Suprapubic skin (tissue), 4 donors: Measurements from ENCODE around the gene KIAA1217. TPM values are rescaled to one million over a fixed set of nuclear protein-coding genes. Genes with fewer than 3 reads are reported as not detected.
"Not testable (repeated sequence)": the region's sequence is repeated elsewhere in the genome, so short reads cannot be mapped to it uniquely, and the experiment has no call there.

Source experiments
- DNase-seq, 2 donors: peaks; one replicate each; pipeline ENCODE4 v3.0.0-alpha.2; 2019; ENCODE audit warnings: low spot score in 2 of 2
- H3K27ac ChIP-seq: fragments of 200-600 bp; sonication (generic); one replicate; pipeline ENCODE4 v1.5.1; 2019
- H3K27me3 ChIP-seq: fragments of 200-600 bp; sonication (generic); one replicate; pipeline ENCODE4 v1.5.1; 2019
- H3K36me3 ChIP-seq: fragments of 200-600 bp; sonication (generic); one replicate; pipeline ENCODE4 v1.5.1; 2019
- H3K4me1 ChIP-seq: fragments of 200-600 bp; sonication (generic); one replicate; pipeline ENCODE4 v1.5.1; 2019
- H3K4me3 ChIP-seq: fragments of 200-600 bp; sonication (generic); one replicate; pipeline ENCODE4 v1.5.1; 2019; ENCODE audit warnings: mild to moderate bottlenecking
- H3K9me3 ChIP-seq: fragments of 200-600 bp; sonication (generic); one replicate; pipeline ENCODE4 v1.5.1; 2019
- EP300 ChIP-seq: sonication (generic); formaldehyde crosslinking; IDR thresholded peaks from one replicate; pipeline ENCODE4 v1.6.1; 2017; ENCODE audit warnings: antibody characterized with exemption
- POLR2A ChIP-seq, 2 donors: fragments of 450-650 bp; IDR thresholded peaks; one replicate each; pipeline ENCODE4 v1.6.1; 2017; ENCODE audit warnings: antibody characterized with exemption in 2 of 2, mild to moderate bottlenecking in 2 of 2, moderate library complexity in 2 of 2
- POLR2AphosphoS5 ChIP-seq, 3 donors: sonication (generic); formaldehyde crosslinking; IDR thresholded peaks; one replicate each; pipeline ENCODE4 v1.6.1; 2017; ENCODE audit warnings: antibody characterized with exemption in 3 of 3
- WGBS: methylation state at CpG from one replicate; pipeline ENCODE4 v1.1.5; 2018; 5-methylcytosine and 5-hydroxymethylcytosine counted together
- total RNA-seq, 4 donors: library from RNA; depleted of rRNA; stranded (reverse); fragments of >200 nt; gene quantifications; one replicate each; pipeline ENCODE4 v1.1.0, GENCODE V29; 2016
- TF ChIP-seq, protein P1 (sequence below), 2 donors: fragments of 200-600 bp in 1 of 2; fragments of 450-650 bp in 1 of 2; sonication (generic) in 1 of 2; IDR thresholded peaks; one replicate each; pipeline ENCODE4 v1.5.1; 2016 to 2019; ENCODE audit warnings: antibody characterized with exemption in 2 of 2, mild to moderate bottlenecking in 1 of 2, moderate library complexity in 1 of 2

Gene KIAA1217
- total RNA-seq, 4 donors from 2014 or later, result 59.2 to 109 (median 72.1) TPM

DNA sequence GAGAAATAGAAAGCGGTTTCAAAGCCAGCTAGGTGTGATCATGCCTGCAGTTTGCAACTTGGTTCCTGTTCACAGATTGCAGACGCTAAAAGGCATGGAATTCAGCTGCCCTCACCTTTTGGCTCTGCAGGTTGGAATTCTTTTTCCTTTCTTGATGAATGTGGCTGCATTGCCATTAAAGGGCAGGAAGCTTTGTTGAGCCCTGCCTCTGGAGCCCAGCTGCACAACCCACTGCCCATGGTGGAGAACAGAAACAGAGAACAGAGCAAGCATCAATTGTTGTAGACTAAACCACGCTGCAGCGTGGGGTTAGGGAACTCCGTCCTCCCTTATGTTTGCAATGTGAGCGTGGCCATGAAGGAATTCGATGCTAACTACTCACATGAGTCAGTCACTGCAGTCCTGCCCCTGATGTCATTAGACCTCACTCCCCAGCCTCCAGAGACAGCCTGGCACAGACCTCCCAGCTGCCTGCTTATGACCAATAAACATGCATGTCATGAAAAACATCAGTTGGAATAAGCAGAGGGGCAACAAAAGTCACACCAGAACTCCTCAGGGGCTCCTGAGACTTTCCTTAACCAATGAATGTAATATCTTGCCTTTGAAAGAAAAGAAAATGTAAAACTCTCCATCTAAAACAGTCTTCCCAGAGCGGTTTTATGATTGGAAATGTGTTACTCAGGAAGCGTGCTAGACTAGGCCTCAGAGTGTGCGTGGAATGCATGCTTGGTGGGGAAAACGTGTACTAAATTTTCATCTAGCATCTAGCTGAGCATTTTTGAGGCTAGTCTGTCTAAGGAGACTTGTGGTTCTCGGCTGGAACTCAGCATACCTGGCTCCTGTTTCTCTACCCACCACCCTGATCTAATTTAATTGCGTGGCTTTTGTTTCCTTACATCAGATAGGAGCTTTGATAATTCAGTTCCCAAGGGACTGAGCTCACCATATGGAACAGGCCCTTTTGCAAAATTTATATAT, 232.2 kb downstream of the KIAA1217 start:
- Histone ChIP-seq H3K4me3 (no peak overlapping the region), H3K27ac (no peak overlapping the region), H3K9me3 (no peaks in the 10 kb centered on the region), H3K27me3 (no peaks in the 10 kb centered on the region), H3K4me1 (no peaks in the 10 kb centered on the region), H3K36me3 (peaks cover 14% of the 10 kb centered on the region)
- 92% methylated on average over 13 of the region's 13 CpGs for WGBS
- TF ChIP-seq POLR2AphosphoS5 (IDR thresholded peaks at IDR 0.05) (no peak), EP300 (no peak), POLR2A (IDR thresholded peaks at IDR 0.05) (no peak)
- TF ChIP-seq, protein P1, sequence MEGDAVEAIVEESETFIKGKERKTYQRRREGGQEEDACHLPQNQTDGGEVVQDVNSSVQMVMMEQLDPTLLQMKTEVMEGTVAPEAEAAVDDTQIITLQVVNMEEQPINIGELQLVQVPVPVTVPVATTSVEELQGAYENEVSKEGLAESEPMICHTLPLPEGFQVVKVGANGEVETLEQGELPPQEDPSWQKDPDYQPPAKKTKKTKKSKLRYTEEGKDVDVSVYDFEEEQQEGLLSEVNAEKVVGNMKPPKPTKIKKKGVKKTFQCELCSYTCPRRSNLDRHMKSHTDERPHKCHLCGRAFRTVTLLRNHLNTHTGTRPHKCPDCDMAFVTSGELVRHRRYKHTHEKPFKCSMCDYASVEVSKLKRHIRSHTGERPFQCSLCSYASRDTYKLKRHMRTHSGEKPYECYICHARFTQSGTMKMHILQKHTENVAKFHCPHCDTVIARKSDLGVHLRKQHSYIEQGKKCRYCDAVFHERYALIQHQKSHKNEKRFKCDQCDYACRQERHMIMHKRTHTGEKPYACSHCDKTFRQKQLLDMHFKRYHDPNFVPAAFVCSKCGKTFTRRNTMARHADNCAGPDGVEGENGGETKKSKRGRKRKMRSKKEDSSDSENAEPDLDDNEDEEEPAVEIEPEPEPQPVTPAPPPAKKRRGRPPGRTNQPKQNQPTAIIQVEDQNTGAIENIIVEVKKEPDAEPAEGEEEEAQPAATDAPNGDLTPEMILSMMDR (IDR thresholded peaks at IDR 0.05), result no peak
- no peak for DNase-seq

DNA sequence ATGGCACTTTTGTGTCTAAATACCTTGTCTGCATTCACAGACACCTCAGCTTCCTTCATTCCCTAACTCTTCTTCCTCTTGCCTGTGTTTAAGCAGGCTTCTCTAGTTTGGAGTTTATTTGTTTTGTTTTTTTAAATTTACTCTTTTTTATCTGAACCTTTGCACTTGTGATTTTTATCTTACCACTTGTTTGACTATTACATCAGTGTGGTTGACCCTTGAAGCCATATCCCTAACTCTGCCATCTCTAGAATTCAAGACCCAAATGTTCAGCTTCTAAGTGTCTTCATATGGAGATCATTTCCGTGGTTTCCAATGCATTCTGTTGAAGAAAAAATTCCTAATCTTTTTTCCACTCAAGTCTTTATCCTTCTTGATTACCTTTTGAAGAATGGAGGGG, 233.3 kb downstream of the KIAA1217 start:
- TF ChIP-seq EP300 (no peak), POLR2AphosphoS5 (IDR thresholded peaks at IDR 0.05) (no peak), POLR2A (IDR thresholded peaks at IDR 0.05) (no peak)
- TF ChIP-seq, protein P1 (IDR thresholded peaks at IDR 0.05), result no peak
- no peak overlapping the region for H3K4me3 ChIP-seq
- H3K27ac ChIP-seq, result no peak overlapping the region
- H3K4me1 ChIP-seq, result no peaks in the 10 kb centered on the region
- H3K9me3 ChIP-seq, result no peaks in the 10 kb centered on the region
- DNase-seq, result no peak
- peaks cover 14% of the 10 kb centered on the region for H3K36me3 ChIP-seq
- no peaks in the 10 kb centered on the region for H3K27me3 ChIP-seq
- 94% methylated on average over 1 of the region's 1 CpG for WGBS

DNA sequence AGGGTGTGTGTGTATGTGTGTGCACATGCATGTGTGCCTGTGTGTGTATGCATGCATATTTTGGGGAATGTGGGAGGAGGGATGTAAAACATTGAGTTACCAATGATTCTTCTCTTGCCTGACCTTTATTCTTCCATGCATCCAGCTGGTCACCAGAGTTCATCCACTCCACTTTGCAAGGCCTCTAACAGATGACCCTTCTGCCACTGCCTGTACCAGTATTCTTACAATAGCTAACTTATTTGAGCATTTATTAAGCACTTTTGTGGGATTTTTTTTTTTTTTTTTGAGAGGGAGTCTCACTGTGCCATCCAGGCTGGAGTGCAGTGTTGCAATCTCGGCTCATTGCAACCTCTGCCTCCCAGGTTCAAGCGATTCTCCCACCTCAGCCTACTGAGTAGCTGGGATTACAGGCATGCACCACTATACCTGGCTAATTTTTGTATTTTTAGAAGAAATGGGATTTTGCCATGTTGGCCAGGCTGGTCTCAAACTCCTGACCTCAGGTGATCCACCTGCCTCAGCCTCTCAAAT, 233.8 kb downstream of the KIAA1217 start:
- H3K27me3 ChIP-seq, H3K4me3 ChIP-seq, H3K27ac ChIP-seq, DNase-seq, H3K9me3 ChIP-seq, H3K4me1 ChIP-seq: not testable (repeated sequence)
- 94% methylated on average over 2 of the region's 2 CpGs for WGBS
- peaks cover 14% of the 10 kb centered on the region for H3K36me3 ChIP-seq

DNA sequence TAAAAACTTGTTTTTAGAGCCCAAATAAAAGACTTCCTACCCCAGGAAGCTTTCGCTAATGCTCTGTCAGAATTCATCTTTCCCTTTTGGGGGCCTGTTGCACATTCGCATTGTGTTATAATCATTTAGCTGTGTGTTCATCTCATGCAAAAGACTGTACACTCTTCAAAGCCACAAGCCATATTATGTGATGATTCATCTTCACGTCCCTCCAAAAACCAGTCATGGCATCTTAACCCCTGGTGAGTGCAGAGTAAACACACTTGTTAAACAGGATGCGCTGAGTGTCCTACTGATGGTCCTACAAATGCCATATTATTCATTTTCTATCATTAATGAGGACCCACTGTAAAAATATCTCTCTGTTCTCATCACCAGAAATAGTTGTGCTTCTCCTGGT, 235.4 kb downstream of the KIAA1217 start:
- TF ChIP-seq EP300 (no peak), POLR2A (IDR thresholded peaks at IDR 0.05) (no peak), POLR2AphosphoS5 (IDR thresholded peaks at IDR 0.05) (no peak)
- TF ChIP-seq, protein P1 (IDR thresholded peaks at IDR 0.05), result no peak
- Histone ChIP-seq H3K4me3 (no peak overlapping the region), H3K36me3 (peaks cover 11% of the 10 kb centered on the region), H3K4me1 (peaks cover 16% of the 10 kb centered on the region), H3K27me3 (no peaks in the 10 kb centered on the region), H3K9me3 (no peaks in the 10 kb centered on the region), H3K27ac (no peak overlapping the region)
- 83% methylated on average over 4 of the region's 4 CpGs for WGBS
- DNase-seq, result no peak

DNA sequence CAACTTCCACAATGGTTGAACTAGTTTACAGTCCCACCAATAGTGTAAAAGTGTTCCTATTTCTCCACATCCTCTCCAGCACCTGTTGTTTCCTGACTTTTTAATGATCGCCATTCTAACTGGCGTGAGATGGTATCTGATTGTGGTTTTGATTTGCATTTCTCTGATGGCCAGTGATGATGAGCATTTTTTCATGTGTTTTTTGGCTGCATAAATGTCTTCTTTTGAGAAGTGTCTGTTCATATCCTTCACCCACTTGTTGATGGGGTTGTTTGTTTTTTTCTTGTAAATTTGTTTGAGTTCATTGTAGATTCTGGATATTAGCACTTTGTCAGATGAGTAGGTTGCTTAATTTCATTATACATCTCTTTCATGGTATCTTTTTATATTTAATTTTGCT, 237.0 kb downstream of the KIAA1217 start:
- not testable (repeated sequence) for H3K9me3 ChIP-seq, H3K4me3 ChIP-seq, H3K27ac ChIP-seq, DNase-seq, H3K36me3 ChIP-seq, H3K27me3 ChIP-seq
- 86% methylated on average over 2 of the region's 2 CpGs for WGBS
- H3K4me1 ChIP-seq, result peaks cover 27% of the 10 kb centered on the region

DNA sequence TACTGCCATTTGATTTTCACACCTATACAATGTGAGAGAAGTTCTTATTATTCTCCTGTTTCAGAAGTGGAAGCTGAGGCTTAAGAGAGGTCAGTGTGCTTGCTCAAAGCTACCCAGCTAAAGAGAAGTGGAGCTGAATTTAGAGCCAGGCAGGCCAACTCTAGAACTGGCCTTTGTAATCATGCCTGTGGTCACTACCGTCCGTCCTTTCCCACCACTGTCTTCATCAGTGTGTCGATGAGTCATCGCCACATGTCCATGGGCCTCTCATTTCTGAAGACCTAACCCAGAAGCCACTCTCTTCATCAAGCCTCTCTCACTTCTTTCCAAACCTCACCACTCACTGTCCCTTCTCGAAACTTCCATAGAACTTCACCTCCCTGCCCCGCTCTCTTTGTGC, 237.8 kb downstream of the KIAA1217 start:
- Histone ChIP-seq H3K27me3 (no peaks in the 10 kb centered on the region), H3K4me3 (no peak overlapping the region), H3K27ac (no peak overlapping the region), H3K9me3 (no peaks in the 10 kb centered on the region), H3K36me3 (no peaks in the 10 kb centered on the region), H3K4me1 (peaks cover 27% of the 10 kb centered on the region)
- 86% methylated on average over 6 of the region's 6 CpGs for WGBS
- DNase-seq, result no peak
- TF ChIP-seq EP300 (no peak), POLR2A (IDR thresholded peaks at IDR 0.05) (no peak), POLR2AphosphoS5 (IDR thresholded peaks at IDR 0.05) (no peak)
- TF ChIP-seq, protein P1 (IDR thresholded peaks at IDR 0.05), result no peak
